Activated T-helper 17 cell treated with anti-CD3 and anti-CD28 coated beads, Interleukin-2, amount 50 U/mL, for 72 hours (primary cell): ENCODE measurements around the gene CDH22. TPM values are rescaled to one million over a fixed set of nuclear protein-coding genes. Genes with fewer than 3 reads are reported as not detected.
A peak's percentile ranks its signal among the peaks of the same experiment; 100 is the strongest.

Source experiments
- ATAC-seq: fragments of 150-1000 bp; cut with Tn5 transposase; replicated peaks from 2 replicates; pipeline ENCODE4 v1.10.0; 2021; ENCODE audit warnings: mild to moderate bottlenecking, moderate library complexity
- H3K27ac Mint-ChIP-seq: one replicate; pipeline ENCODE4 v1.8.0; 2022; ENCODE audit warnings: mixed read lengths
- H3K27me3 Mint-ChIP-seq: one replicate; pipeline ENCODE4 v1.8.0; 2022; ENCODE audit warnings: mixed read lengths
- H3K36me3 Mint-ChIP-seq: one replicate; pipeline ENCODE4 v1.8.0; 2022; ENCODE audit warnings: low read depth, mild to moderate bottlenecking, mixed read lengths
- H3K4me1 Mint-ChIP-seq: one replicate; pipeline ENCODE4 v1.8.0; 2022; ENCODE audit warnings: mixed read lengths
- H3K4me3 Mint-ChIP-seq: one replicate; pipeline ENCODE4 v1.8.0; 2022; ENCODE audit warnings: mild to moderate bottlenecking, mixed read lengths
- H3K9me3 Mint-ChIP-seq: one replicate; pipeline ENCODE4 v1.8.0; 2022; ENCODE audit warnings: mixed read lengths
- total RNA-seq, 2 donors: library from RNA; stranded (reverse); gene quantifications; one replicate each; pipeline ENCODE4 v1.2.3, GENCODE V29; 2022

CDH22 gene
- total RNA-seq, 2 donors from 2014 or later, result not detected

DNA sequence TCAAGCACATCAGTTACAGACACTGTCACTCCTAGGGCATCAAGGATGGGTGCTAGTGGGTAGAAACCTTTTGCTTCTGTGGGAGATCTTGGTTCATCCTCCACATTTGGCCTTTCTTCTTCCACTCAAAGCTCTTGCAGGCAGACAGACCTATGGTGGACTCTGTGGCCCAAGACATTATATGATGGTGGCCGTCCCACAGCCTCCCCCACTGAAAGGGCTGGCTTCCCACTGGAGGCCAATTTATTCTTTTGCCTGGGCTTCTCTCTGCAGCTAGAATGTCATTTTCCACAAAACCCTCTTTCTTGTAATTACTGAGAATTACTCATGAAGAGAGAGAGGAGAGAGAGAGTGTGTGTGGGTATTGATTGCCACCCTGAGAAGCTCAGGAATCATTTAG lies 146.4 kb downstream of the CDH22 start:
- no peak for ATAC-seq
- H3K27me3 Mint-ChIP-seq, result peaks cover 26% of the 10 kb centered on the region
- no peaks in the 10 kb centered on the region for H3K4me1 Mint-ChIP-seq
- H3K9me3 Mint-ChIP-seq, result no peaks in the 10 kb centered on the region
- no peak overlapping the region for H3K4me3 Mint-ChIP-seq
- no peaks in the 10 kb centered on the region for H3K36me3 Mint-ChIP-seq
- no peak overlapping the region for H3K27ac Mint-ChIP-seq

GRCh38 chr20:46160661-46161060 lies 147.6 kb downstream of the CDH22 start:
- Mint-ChIP-seq H3K9me3 (no peaks in the 10 kb centered on the region), H3K27me3 (peaks cover 27% of the 10 kb centered on the region), H3K27ac (no peak overlapping the region), H3K4me3 (no peak overlapping the region), H3K36me3 (no peaks in the 10 kb centered on the region), H3K4me1 (no peaks in the 10 kb centered on the region)
- ATAC-seq, result no peak

DNA sequence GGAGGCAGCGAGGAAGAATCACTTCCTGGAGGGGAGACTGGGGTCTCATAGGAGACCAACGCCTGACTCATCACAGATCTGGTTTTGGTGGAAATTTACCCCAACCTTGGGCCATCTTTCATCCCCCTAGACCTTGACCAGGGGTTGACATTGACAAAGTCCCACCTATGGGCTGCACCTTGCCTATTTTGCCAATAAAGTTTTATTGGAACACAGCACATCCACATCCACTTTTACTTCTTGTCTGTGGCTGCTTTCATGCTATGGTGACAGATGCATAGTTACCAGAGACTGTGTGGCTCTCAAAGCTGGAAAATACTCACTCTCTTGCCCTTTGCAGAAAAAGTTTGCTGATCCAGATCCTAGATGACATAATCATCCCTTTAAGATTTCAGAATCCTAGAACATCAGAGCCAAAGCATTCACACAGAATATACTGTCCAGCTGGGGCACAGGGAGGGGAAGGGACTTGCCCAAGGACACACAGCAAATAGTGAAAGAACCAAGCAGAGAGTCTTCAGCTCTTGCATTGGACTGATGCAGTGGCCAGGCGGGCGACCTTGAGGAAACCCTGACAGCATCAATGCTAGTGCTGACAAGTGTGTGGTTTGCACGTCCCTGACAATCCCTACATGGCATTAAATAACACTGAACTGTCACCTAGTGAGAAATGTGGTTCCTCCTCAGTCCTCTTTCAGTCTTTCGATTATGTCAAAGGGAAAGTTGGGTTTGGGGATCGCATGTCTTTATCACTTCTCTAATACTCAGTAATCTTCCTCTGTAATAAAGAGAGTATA lies 149.0 kb downstream of the CDH22 start:
- H3K4me1 Mint-ChIP-seq, result no peaks in the 10 kb centered on the region
- peaks cover 27% of the 10 kb centered on the region for H3K27me3 Mint-ChIP-seq
- ATAC-seq, result peak; percentile 62
- H3K36me3 Mint-ChIP-seq, result no peaks in the 10 kb centered on the region
- H3K9me3 Mint-ChIP-seq, result no peaks in the 10 kb centered on the region
- no peak overlapping the region for H3K4me3 Mint-ChIP-seq
- no peak overlapping the region for H3K27ac Mint-ChIP-seq

GRCh38 chr20:46158476-46158987 lies 149.8 kb downstream of the CDH22 start:
- ATAC-seq, result no peak
- Mint-ChIP-seq H3K9me3 (no peaks in the 10 kb centered on the region), H3K4me3 (no peak overlapping the region), H3K36me3 (no peaks in the 10 kb centered on the region), H3K27ac (no peak overlapping the region), H3K27me3 (peaks cover 22% of the 10 kb centered on the region), H3K4me1 (no peaks in the 10 kb centered on the region)

DNA sequence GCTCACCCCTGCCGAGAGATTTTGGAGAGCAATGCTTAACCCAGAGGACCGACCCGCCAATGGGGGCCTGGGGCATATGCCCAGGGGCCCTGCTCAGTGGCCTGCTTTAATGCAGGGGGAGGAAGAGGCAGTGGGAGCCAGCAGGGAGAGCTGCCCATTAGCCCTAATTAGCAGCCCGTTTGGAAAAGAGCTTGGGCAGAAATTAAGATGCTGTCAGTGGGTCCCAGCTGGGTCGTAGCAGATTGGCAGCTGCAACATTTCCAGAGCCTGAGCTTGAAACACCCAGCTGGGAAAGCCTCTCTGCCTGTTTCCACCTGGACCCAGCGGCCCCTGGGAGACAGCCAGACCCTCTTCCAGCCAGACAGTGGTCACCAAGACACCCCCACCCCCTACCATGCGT lies 150.7 kb downstream of the CDH22 start:
- no peak overlapping the region for H3K4me3 Mint-ChIP-seq
- no peak overlapping the region for H3K27ac Mint-ChIP-seq
- peaks cover 20% of the 10 kb centered on the region for H3K27me3 Mint-ChIP-seq
- H3K36me3 Mint-ChIP-seq, result no peaks in the 10 kb centered on the region
- no peaks in the 10 kb centered on the region for H3K9me3 Mint-ChIP-seq
- ATAC-seq, result no peak
- H3K4me1 Mint-ChIP-seq, result no peaks in the 10 kb centered on the region

DNA sequence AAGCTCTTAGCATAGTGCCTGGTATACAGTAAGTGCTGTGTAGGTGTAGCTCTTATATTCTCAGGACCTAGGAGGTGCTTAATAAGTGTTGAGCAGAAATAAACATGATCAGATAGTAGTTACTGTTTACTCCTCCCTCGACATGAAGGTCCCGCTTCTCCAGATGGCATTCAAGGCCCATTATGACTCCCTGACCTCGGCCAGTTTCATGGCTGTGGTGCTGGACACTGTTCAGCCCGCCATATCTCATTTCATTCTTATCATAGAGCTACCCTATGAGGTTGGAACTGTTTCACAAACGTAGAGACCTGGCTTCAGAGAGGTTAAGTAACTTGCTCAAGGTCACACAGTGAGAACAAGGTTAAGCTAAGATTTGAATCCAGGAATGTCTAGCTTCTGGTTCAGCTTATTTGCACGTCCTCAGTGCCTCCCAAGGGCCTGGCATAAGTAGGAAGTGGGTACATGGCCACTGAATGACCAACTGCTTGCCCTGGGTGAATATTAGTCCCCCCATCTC lies 151.2 kb downstream of the CDH22 start:
- no peak for ATAC-seq
- no peak overlapping the region for H3K27ac Mint-ChIP-seq
- H3K27me3 Mint-ChIP-seq, result peaks cover 15% of the 10 kb centered on the region
- H3K9me3 Mint-ChIP-seq, result no peaks in the 10 kb centered on the region
- no peak overlapping the region for H3K4me3 Mint-ChIP-seq
- no peaks in the 10 kb centered on the region for H3K4me1 Mint-ChIP-seq
- no peaks in the 10 kb centered on the region for H3K36me3 Mint-ChIP-seq

DNA sequence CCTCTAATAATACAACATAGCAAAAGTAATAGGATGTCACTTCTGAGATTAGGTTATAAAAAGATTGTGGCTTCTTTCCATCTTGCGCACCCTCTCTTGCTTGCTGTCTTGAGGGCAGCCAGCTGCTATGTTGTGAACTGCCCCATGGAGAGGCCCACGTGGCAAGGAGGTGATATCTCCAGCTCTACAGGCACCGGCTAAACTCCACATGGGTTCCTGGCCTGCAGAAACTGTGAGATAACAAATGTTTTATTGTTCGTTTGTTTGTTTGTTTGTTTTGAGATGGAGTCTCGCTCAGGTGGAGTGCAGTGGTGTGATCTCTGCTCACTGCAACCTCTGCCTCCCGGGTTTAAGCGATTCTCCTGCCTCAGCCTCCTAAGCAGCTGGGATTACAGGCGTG lies 152.2 kb downstream of the CDH22 start:
- H3K9me3 Mint-ChIP-seq, result no peaks in the 10 kb centered on the region
- H3K4me1 Mint-ChIP-seq, result no peaks in the 10 kb centered on the region
- H3K27ac Mint-ChIP-seq, result no peak overlapping the region
- no peaks in the 10 kb centered on the region for H3K36me3 Mint-ChIP-seq
- H3K27me3 Mint-ChIP-seq, result peaks cover 9% of the 10 kb centered on the region
- no peak for ATAC-seq
- H3K4me3 Mint-ChIP-seq, result no peak overlapping the region

DNA sequence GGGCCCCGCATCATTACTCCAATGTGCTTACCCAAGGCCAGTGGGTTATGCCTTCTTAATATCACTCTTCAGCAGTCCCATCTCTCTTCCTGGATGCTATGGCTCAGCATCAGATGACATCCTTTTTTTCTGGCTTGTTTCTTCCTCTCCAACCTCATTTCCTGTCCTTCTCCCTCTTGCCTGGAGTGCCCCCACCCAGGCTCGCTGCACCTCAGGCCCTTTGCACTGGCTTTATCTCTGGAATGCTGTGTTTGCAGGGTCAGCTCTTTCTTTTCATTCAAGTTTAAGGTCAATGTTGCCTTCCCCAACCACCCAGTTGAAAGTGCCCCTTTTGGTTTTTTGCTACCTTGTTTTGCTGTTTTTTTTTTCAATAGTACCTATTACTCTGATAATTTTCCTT lies 153.5 kb downstream of the CDH22 start:
- H3K27me3 Mint-ChIP-seq, result peaks cover 7% of the 10 kb centered on the region
- ATAC-seq, result no peak

GRCh38 chr20:46154305-46154704 lies 154.0 kb downstream of the CDH22 start:
- no peak for ATAC-seq
- no peaks in the 10 kb centered on the region for H3K4me1 Mint-ChIP-seq
- H3K36me3 Mint-ChIP-seq, result no peaks in the 10 kb centered on the region
- H3K4me3 Mint-ChIP-seq, result no peak overlapping the region
- no peak overlapping the region for H3K27ac Mint-ChIP-seq
- H3K27me3 Mint-ChIP-seq, result peaks cover 6% of the 10 kb centered on the region
- H3K9me3 Mint-ChIP-seq, result no peaks in the 10 kb centered on the region

More for the DNA sequence above, 153.5 kb downstream of the CDH22 start:
- no peaks in the 10 kb centered on the region for H3K9me3 Mint-ChIP-seq
- no peak overlapping the region for H3K27ac Mint-ChIP-seq
- H3K36me3 Mint-ChIP-seq, result no peaks in the 10 kb centered on the region
- H3K4me3 Mint-ChIP-seq, result no peak overlapping the region
- no peaks in the 10 kb centered on the region for H3K4me1 Mint-ChIP-seq

DNA sequence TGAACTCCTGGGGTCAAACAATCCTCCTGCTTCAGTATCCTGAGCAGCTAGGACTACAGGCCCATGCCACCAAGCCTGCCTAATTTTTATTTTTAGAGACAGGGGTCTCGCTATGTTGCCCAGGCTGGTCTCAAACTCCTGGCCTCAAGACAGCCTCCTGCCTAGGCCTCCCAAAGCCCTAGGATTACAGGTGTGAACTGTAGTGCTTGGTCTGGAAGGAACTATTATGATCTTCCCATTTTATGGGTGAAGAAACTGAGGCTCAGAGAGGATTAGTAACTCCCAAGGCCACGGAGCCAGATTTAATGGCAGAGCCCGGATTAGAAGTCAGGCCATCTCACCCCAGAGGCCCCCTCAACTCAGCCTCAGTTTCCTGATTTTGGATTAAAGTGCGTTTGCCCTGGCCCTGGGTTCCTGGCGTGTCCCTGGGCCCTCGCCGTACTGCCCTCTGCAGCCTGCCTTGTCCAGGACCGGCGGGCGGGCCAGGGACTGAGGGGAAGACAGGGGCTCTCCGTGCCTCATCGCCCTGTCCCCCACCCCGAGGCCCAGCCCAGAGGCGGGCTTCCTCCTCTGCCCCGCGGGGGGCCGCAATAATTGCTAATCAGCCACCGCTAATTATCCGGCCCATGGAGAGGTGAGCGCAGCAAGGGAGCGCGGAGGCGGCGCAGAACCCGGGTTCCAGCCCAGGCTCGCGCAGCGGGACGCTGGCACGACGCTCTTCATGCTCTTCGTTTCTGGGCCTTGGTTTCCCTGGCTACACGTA lies 155.3 kb downstream of the CDH22 start:
- Mint-ChIP-seq H3K4me1 (no peaks in the 10 kb centered on the region), H3K27me3 (peaks cover 6% of the 10 kb centered on the region), H3K9me3 (no peaks in the 10 kb centered on the region), H3K36me3 (no peaks in the 10 kb centered on the region), H3K4me3 (no peak overlapping the region), H3K27ac (no peak overlapping the region)
- ATAC-seq, result no peak

DNA sequence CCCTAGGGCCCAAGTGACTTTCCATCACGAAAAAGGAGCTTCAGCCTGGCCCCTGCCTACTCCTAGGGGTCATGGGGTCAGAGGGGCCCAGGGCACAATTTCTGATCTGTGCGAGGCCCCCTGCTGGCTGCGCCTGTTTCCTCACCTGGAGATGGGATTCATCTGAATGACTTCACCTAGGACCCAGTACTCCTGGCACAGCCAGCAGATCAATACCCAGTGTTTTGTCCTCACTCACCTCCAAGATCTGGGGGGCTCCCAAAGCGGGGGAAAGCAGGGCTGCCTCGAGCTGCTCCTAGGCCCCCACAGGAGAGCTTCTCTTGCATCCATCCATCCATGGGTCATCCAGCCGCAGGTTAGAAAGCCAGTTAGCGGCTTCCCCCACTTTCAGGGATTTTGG lies 156.4 kb downstream of the CDH22 start:
- H3K9me3 Mint-ChIP-seq, result no peaks in the 10 kb centered on the region
- H3K27ac Mint-ChIP-seq, result no peak overlapping the region
- H3K4me1 Mint-ChIP-seq, result no peaks in the 10 kb centered on the region
- no peak overlapping the region for H3K4me3 Mint-ChIP-seq
- H3K36me3 Mint-ChIP-seq, result no peaks in the 10 kb centered on the region
- peaks cover 6% of the 10 kb centered on the region for H3K27me3 Mint-ChIP-seq
- ATAC-seq, result no peak

- no peak overlapping the region for H3K27ac Mint-ChIP-seq
- no peak for ATAC-seq
- H3K36me3 Mint-ChIP-seq, result no peaks in the 10 kb centered on the region
- H3K9me3 Mint-ChIP-seq, result no peaks in the 10 kb centered on the region
- peaks cover 6% of the 10 kb centered on the region for H3K27me3 Mint-ChIP-seq
- no peaks in the 10 kb centered on the region for H3K4me1 Mint-ChIP-seq
- no peak overlapping the region for H3K4me3 Mint-ChIP-seq
Observed at GRCh38 chr20:46150943-46151342, 157.4 kb downstream of the CDH22 start.

DNA sequence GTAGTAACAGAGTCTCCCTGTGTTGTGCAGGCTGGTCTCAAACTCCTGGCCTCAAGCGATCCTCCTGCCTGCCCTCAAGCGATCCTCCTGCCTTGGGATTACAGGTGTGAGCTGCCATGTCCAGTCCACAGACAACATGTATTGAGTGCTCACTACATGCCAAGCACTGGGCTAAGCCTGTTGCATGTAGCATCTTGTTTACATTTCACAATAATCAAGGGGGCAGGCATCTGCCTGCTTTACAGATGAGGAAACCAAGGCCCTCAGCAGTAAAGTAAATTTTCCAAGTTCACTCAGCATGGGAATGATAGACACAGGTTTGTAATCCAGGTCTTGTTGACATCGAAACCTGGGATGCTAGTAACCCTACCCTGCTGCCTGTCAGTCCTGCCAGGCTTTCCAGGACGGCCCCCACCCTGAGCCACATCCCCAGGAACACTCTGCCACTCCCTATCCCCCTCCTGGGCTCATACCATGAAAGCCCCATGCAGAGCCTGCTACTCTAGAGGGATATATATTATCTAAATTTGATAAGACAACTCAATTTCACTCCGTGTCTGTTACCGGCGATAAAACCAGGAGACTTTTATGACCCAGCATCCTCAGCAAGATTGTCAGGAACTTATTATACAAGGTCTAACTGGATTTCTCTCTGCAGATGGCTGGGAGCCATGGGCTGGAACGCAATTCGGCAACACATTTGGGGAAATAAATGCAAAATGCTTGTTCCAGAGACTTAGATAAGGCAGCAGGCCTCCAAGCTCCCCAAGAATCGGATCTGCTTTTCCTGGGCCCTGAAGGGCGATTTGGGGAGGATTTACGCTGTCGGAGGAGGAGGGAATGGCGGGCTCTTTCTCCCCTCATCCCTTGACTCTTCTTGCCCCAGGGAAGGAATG lies 159.7 kb downstream of the CDH22 start:
- Mint-ChIP-seq H3K4me3 (no peak overlapping the region), H3K9me3 (no peaks in the 10 kb centered on the region), H3K4me1 (no peaks in the 10 kb centered on the region), H3K36me3 (no peaks in the 10 kb centered on the region), H3K27ac (no peak overlapping the region), H3K27me3 (no peaks in the 10 kb centered on the region)
- no peak for ATAC-seq

GRCh38 chr20:46145713-46146112 lies 162.6 kb downstream of the CDH22 start:
- H3K4me1 Mint-ChIP-seq, result no peaks in the 10 kb centered on the region
- no peak for ATAC-seq
- H3K27ac Mint-ChIP-seq, result no peak overlapping the region
- H3K9me3 Mint-ChIP-seq, result no peaks in the 10 kb centered on the region
- no peak overlapping the region for H3K4me3 Mint-ChIP-seq
- H3K27me3 Mint-ChIP-seq, result peaks cover 20% of the 10 kb centered on the region
- no peaks in the 10 kb centered on the region for H3K36me3 Mint-ChIP-seq
